Right atrium auricular region (tissue), 2 donors: Measurements from ENCODE around the gene CHRM1. TPM values are rescaled to one million over a fixed set of nuclear protein-coding genes. Genes with fewer than 3 reads are reported as not detected.
"Not testable (repeated sequence)": the region's sequence is repeated elsewhere in the genome, so short reads cannot be mapped to it uniquely, and the experiment has no call there.

Source experiments
- DNase-seq: peaks from one replicate; pipeline ENCODE4 v3.0.0-alpha.2; 2019; ENCODE audit warnings: low spot score
- H3K27ac ChIP-seq, 2 donors: fragments of 200-600 bp; sonication (generic); 1 replicate in 1 of 2; 2 replicates in 1 of 2; pipeline ENCODE4 v1.5.1; 2016 to 2019
- H3K27me3 ChIP-seq, 2 donors: fragments of 200-600 bp; sonication (generic); one replicate each; pipeline versions ENCODE4 v1.5.1 to v1.6.0; 2017 to 2019
- H3K36me3 ChIP-seq: fragments of 200-600 bp; sonication (generic); one replicate; pipeline ENCODE4 v1.5.1; 2016
- H3K4me1 ChIP-seq, 2 donors: fragments of 200-600 bp; sonication (generic); one replicate each; pipeline versions ENCODE4 v1.5.1 to v1.6.0; 2017 to 2019
- H3K4me3 ChIP-seq, 2 donors: fragments of 200-600 bp; sonication (generic); 1 replicate in 1 of 2; 2 replicates in 1 of 2; pipeline ENCODE4 v1.5.1; 2017 to 2019; ENCODE audit warnings: mild to moderate bottlenecking in 1 of 2, moderate library complexity in 1 of 2
- H3K9me3 ChIP-seq, 2 donors: fragments of 200-600 bp; sonication (generic); one replicate each; pipeline ENCODE4 v1.5.1; 2019
- total RNA-seq, 2 donors: library from RNA; depleted of rRNA; stranded (reverse); fragments of >200 nt; gene quantifications; one replicate each; pipeline ENCODE4 v1.1.0, GENCODE V29; 2016
- TF ChIP-seq, protein P1 (sequence below), 2 donors: fragments of 200-600 bp; sonication (generic); IDR thresholded peaks; one replicate each; pipeline ENCODE4 v1.5.1; 2019; ENCODE audit warnings: antibody characterized with exemption in 2 of 2

CHRM1 gene
- total RNA-seq, 2 donors from 2014 or later: not detected

DNA sequence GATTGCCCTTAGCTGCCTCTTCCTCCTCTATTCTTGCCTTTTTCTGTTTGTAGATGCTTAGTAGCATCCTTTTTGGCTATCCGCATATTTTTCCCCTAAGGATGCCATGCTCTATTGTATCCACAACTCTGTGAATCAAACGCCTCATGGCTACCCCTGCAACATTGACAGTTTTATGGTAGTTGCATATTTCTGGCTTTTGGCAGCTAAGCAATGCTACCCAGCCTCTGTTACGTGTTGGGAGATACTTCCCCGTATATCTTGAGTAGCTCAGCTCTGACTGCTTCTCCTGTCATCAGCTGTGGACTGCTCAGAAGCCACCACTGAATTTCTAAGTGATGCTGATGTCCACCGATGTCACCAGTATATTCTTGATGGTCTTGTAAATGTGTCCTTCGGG, 55.5 kb downstream of the CHRM1 start:
- Histone ChIP-seq H3K36me3 (no peaks in the 10 kb centered on the region), H3K27ac (no peak overlapping the region), H3K9me3 (no peaks in the 10 kb centered on the region), H3K4me3 (no peak overlapping the region), H3K4me1 (no peaks in the 10 kb centered on the region), H3K27me3 (no peaks in the 10 kb centered on the region)
- TF ChIP-seq, protein P1, sequence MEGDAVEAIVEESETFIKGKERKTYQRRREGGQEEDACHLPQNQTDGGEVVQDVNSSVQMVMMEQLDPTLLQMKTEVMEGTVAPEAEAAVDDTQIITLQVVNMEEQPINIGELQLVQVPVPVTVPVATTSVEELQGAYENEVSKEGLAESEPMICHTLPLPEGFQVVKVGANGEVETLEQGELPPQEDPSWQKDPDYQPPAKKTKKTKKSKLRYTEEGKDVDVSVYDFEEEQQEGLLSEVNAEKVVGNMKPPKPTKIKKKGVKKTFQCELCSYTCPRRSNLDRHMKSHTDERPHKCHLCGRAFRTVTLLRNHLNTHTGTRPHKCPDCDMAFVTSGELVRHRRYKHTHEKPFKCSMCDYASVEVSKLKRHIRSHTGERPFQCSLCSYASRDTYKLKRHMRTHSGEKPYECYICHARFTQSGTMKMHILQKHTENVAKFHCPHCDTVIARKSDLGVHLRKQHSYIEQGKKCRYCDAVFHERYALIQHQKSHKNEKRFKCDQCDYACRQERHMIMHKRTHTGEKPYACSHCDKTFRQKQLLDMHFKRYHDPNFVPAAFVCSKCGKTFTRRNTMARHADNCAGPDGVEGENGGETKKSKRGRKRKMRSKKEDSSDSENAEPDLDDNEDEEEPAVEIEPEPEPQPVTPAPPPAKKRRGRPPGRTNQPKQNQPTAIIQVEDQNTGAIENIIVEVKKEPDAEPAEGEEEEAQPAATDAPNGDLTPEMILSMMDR (IDR thresholded peaks at IDR 0.05): no peak
- DNase-seq: no peak

DNA sequence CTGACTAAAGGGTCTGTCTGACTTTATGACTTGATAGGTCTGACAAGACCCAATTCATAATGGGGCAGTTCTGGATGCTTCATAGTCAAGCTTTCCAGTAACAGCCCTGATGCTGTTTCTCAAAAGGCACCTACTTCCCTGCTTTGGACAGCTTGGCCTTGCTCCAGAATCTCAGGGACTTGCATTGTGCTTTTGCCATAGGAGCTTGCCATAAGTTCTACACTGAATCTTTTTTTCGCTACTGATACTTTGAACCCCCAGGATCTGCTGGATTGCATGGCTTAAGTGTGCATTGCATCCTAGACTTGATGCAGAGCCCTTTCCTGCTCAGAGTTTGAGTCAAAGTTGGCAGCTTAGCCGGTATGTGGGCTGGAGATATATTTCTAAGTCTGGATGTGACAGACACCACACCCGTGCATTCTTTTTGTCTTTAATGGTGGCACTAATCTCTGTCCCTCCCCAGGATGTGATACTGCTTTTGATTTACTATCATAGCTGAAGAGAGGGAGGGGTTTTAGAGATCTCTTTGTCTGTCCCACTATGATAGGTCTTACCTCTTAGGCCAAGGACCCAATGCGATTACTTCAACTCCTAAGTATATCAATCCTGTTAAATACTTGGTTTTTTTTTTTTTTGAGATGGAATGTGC, 57.4 kb downstream of the CHRM1 start:
- H3K27me3 ChIP-seq: no peaks in the 10 kb centered on the region
- H3K4me1 ChIP-seq: no peaks in the 10 kb centered on the region
- H3K27ac ChIP-seq: peak overlapping the region in 1 of 2 donors; percentile 16
- DNase-seq: no peak
- no peaks in the 10 kb centered on the region for H3K9me3 ChIP-seq
- no peak overlapping the region for H3K4me3 ChIP-seq
- TF ChIP-seq, protein P1 (IDR thresholded peaks at IDR 0.05): no peak
- H3K36me3 ChIP-seq: no peaks in the 10 kb centered on the region

DNA sequence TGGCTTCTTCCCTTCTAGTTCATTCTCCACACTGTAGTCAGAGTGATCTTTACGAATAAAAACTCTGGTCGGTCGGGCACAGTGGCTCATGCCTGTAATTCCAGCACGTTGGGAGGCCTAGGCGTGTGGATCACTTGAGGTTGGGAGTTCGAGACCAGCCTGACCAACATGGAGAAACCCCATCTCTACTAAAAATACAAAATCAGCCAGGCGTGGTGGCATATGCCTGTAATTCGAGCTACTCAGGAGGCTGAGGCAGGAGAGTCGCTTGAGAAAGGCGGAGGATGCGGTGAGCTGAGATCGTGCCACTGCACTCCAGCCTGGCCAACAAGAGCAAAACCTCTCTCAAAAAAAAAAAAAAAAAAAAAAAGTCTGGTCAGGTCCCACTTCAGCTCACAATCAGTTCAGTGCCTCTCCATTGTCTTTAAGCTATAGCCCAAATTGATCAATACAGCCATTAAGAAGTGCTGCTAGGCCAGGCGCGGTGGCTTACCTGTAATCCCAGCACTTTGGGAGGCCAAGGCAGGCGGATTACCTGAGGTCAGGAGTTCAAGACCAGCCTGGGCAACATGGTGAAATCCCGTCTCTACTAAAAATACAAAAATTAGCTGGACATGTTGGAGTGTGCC, 59.5 kb downstream of the CHRM1 start:
- H3K4me1 ChIP-seq, H3K36me3 ChIP-seq, H3K9me3 ChIP-seq, H3K4me3 ChIP-seq, H3K27ac ChIP-seq, DNase-seq, H3K27me3 ChIP-seq: not testable (repeated sequence)

DNA sequence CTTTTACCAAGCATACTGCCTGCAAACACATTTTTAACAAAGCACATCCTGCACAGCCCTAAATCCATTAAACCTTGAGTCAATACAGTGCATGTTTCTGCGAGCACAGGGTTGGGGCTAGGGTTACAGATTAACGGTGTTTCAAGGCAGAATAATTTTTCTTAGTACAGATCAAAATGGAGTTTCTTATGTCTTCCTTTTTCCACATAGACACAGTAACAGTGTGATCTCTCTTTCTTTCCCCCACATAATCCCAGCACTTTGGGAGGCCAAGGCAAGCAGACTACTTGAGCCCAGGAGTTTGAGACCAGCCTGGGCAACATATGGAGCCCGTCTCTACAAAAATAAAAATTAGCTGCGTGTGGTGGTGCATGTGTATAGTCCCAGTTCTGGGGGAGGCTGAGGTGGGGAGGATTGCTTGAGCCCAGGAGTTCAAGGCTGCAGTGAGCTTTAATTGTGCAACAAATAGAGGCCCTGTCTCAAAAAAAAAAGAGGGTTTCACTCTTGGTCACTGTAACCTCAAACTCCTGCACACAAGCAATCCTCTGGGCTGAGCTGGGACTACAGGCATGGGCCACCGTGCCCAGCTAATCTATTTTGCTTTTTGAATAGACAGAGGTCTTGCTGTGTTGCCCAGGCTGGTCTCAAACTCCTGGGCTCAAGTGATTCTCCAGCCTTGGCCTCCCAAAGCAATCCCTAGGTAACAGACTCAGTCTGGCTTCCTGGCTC, 60.2 kb downstream of the CHRM1 start:
- TF ChIP-seq, protein P1 (IDR thresholded peaks at IDR 0.05): no peak
- Histone ChIP-seq H3K4me3 (no peak overlapping the region), H3K27me3 (no peaks in the 10 kb centered on the region), H3K27ac (peak overlapping the region in 1 of 2 donors; percentile 30), H3K36me3 (no peaks in the 10 kb centered on the region), H3K9me3 (no peaks in the 10 kb centered on the region), H3K4me1 (peaks cover 0 to 10% of the 10 kb centered on the region in 2 donors)
- DNase-seq: no peak

DNA sequence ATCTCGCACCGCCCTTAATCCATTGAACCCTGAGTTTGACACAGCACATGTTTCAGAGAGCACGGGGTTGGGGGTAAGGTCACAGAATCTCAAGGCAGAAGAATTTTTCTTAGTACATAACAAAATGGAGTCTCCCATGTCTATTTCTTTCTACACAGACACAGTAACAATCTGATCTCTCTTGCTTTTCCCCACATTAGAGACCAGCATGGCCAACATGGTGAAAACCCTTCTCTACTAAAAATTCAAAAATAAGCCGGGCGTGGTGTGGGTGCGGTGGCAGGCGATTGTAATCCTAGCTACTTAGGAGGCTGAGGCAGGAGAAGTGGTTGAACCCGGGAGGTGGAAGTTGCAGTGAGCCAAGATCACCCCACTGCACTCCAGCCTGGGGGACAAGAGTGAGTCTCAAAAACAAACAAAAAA, 61.9 kb downstream of the CHRM1 start:
- H3K36me3 ChIP-seq, H3K9me3 ChIP-seq, DNase-seq, H3K4me3 ChIP-seq, H3K27ac ChIP-seq, H3K27me3 ChIP-seq: not testable (repeated sequence)
- H3K4me1 ChIP-seq: peaks cover 0 to 18% of the 10 kb centered on the region in 2 donors

Other genes with a start within 250 kb of the CHRM1 start
- 1 to 10 TPM; 5.0 to 8.7 TPM for gene UQCC3, start 249.7 kb downstream of the CHRM1 start, total RNA-seq
- 1 to 10 TPM; 2.3 to 2.4 TPM for gene LBHD1, start 249.1 kb downstream of the CHRM1 start, total RNA-seq
- gene UBXN1, start 242.3 kb downstream of the CHRM1 start, total RNA-seq: 100 to 1,000 TPM in 1 of 2 donors, 10 to 100 TPM in 1; 77.4 to 116 TPM
- gene LRRN4CL, start 231.8 kb downstream of the CHRM1 start, total RNA-seq: 1 to 10 TPM; 1.5 to 3.0 TPM
- 10 to 100 TPM; 18.6 to 23.0 TPM for gene BSCL2, start 213.9 kb downstream of the CHRM1 start, total RNA-seq
- not detected for gene GNG3, start 213.7 kb downstream of the CHRM1 start, total RNA-seq
- 10 to 100 TPM; 12.2 to 15.6 TPM for gene HNRNPUL2, start 193.9 kb downstream of the CHRM1 start, total RNA-seq
- gene TTC9C, start 192.9 kb downstream of the CHRM1 start, total RNA-seq: 10 to 100 TPM in 1 of 2 donors, 1 to 10 TPM in 1; 9.6 to 11.4 TPM
- 1 to 10 TPM; 5.1 to 7.8 TPM for gene ZBTB3, start 167.2 kb downstream of the CHRM1 start, total RNA-seq
- gene POLR2G, start 159.8 kb downstream of the CHRM1 start, total RNA-seq: 10 to 100 TPM; 32.9 to 34.8 TPM
- 1 to 10 TPM; 5.8 to 9.5 TPM for gene TAF6L, start 150.0 kb downstream of the CHRM1 start, total RNA-seq
- gene TMEM179B, start 134.0 kb downstream of the CHRM1 start, total RNA-seq: 10 to 100 TPM; 42.5 to 44.8 TPM
- 10 to 100 TPM; 27.7 TPM for gene TMEM223, start 129.4 kb downstream of the CHRM1 start, total RNA-seq
- gene NXF1, start 115.9 kb downstream of the CHRM1 start, total RNA-seq: 10 to 100 TPM; 33.9 to 35.9 TPM
- 10 to 100 TPM; 15.2 to 24.7 TPM for gene STX5, start 89.3 kb downstream of the CHRM1 start, total RNA-seq
- not detected for gene TEX54, start 88.5 kb downstream of the CHRM1 start, total RNA-seq
- 10 to 100 TPM; 17.8 to 26.8 TPM for gene WDR74, start 81.8 kb downstream of the CHRM1 start, total RNA-seq
- gene SLC3A2, start 40.5 kb downstream of the CHRM1 start, total RNA-seq: 10 to 100 TPM; 27.7 to 64.9 TPM
- gene SLC22A6, start 63.6 kb upstream of the CHRM1 start, total RNA-seq: not detected
- not detected for gene SLC22A8, start 94.5 kb upstream of the CHRM1 start, total RNA-seq
- not detected for gene SLC22A24, start 222.9 kb upstream of the CHRM1 start, total RNA-seq